ENCODE data around the gene KCNQ1. TPM values are rescaled to one million over a fixed set of nuclear protein-coding genes. Genes with fewer than 3 reads are reported as not detected.

KCNQ1 gene
- total and polyA plus RNA-seq, 9 of the 15 experiments (the other 6 are each of a cell fraction or from before 2014, with no cell fraction given) = 0.44 TPM; not detected in 8

DNA sequence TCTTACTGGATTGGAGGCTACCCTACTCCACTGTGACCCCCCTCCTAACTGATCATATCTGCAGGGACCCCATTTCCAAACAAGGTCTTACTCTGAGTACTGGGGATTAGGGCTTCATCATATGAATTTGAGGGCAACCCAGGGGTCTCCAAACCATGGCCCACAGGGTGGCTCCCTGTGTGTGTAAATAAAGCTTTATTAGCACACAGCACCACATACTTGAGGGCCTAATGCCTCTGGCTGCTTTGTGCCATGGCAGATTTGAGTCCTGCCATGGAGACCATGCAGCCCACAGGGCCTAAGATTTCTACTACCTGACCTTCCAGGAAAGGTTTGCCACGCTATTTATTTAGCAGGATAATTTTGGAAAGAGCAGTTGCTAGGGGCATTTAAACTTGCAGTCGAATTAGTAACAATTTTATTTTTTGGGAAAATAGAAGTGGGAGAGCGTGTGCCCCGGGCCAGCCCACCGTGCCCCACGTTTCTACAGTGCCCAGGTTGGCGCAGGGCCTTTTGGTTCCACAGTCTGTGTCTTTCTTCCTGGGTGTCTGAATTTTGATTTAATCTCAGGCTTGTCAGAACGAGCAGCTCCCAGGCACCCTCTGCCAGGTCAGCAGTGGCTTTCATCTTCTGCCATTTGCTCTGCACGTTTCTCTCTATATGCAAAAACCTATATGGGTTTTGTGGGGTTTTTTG lies 92.3 kb downstream of the KCNQ1 start:
- FAIRE-seq (no peak), DNase-seq (ENCODE audit: extremely low read depth in 1 of 4, low spot score in 3 of 4) (no peak), ATAC-seq (no peak)
- no peak overlapping the region for H2AFZ ChIP-seq (ENCODE audit: low read depth, low read length)
- peaks cover 11 to 45% of the 10 kb centered on the region in 2 experiments; a peak in 4 of 5 replicates for H3K27me3 ChIP-seq (ENCODE audit: control insufficient read depth in 2 of 2, insufficient read depth in 2 of 2, low read length in 2 of 2)
- no peak overlapping the region for H3K9ac ChIP-seq (ENCODE audit: insufficient read depth in 1 of 2, low read depth in 2 of 2, low read length in 2 of 2)
- H3K4me1 ChIP-seq (replicated peaks in 1 of 2; ENCODE audit: control insufficient read depth in 2 of 2, insufficient read depth in 2 of 2, low read length in 2 of 2) = peaks cover 9 to 60% of the 10 kb centered on the region in 2 experiments
- BruUV-seq (replicated peaks) = no TSS peak
- intact Hi-C loops (cut with micrococcal nuclease) (loop anchor here (10.0 kb wide), 3 partner anchors 158 to 342 kb away; partner anchors contain the start of genes C11orf21, KCNQ1OT1 and TSPAN32), in situ Hi-C loops (cut with MboI) (no loop called here)
- H3K9me3 ChIP-seq (replicated peaks; ENCODE audit: control insufficient read depth, insufficient read depth, low read depth, low read length) = 0 out of 2 replicates have a peak, but pooled peaks cover 2% of the 10 kb centered on the region
- no peaks in the 10 kb centered on the region for H4K20me1 ChIP-seq (replicated peaks; ENCODE audit: control insufficient read depth, insufficient read depth, low read length)
- WGBS (ENCODE audit: insufficient coverage, low coverage, missing lambda C conversion rate) = 34% methylated on average over 9 of the region's 9 CpGs
- H3K4me2 ChIP-seq (ENCODE audit: insufficient read depth, low read length) = no peak overlapping the region
- TF ChIP-seq RBBP5 (IDR thresholded peaks at IDR 0.05; ENCODE audit: borderline replicate concordance, insufficient read depth, low read length, poor library complexity, severe bottlenecking) (no peak), BRD9 (IDR thresholded peaks at IDR 0.05; ENCODE audit: low read depth, partially characterized antibody) (no peak), SMAD4 (CRISPR knock-in tag; conservative IDR thresholded peaks at IDR 0.05) (no peak), ZNF217 (CRISPR knock-in tag; IDR thresholded peaks at IDR 0.05) (no peak)
- TF ChIP-seq, protein P1, sequence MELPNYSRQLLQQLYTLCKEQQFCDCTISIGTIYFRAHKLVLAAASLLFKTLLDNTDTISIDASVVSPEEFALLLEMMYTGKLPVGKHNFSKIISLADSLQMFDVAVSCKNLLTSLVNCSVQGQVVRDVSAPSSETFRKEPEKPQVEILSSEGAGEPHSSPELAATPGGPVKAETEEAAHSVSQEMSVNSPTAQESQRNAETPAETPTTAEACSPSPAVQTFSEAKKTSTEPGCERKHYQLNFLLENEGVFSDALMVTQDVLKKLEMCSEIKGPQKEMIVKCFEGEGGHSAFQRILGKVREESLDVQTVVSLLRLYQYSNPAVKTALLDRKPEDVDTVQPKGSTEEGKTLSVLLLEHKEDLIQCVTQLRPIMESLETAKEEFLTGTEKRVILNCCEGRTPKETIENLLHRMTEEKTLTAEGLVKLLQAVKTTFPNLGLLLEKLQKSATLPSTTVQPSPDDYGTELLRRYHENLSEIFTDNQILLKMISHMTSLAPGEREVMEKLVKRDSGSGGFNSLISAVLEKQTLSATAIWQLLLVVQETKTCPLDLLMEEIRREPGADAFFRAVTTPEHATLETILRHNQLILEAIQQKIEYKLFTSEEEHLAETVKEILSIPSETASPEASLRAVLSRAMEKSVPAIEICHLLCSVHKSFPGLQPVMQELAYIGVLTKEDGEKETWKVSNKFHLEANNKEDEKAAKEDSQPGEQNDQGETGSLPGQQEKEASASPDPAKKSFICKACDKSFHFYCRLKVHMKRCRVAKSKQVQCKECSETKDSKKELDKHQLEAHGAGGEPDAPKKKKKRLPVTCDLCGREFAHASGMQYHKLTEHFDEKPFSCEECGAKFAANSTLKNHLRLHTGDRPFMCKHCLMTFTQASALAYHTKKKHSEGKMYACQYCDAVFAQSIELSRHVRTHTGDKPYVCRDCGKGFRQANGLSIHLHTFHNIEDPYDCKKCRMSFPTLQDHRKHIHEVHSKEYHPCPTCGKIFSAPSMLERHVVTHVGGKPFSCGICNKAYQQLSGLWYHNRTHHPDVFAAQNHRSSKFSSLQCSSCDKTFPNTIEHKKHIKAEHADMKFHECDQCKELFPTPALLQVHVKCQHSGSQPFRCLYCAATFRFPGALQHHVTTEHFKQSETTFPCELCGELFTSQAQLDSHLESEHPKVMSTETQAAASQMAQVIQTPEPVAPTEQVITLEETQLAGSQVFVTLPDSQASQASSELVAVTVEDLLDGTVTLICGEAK (IDR thresholded peaks at IDR 0.05) = peak; percentile 93
- TF ChIP-seq, protein P1 (CRISPR knock-in tag; IDR thresholded peaks at IDR 0.05) = peak; percentile 87
- no peaks in the 10 kb centered on the region for H3K9me1 ChIP-seq (ENCODE audit: control insufficient read depth, insufficient read depth, low read length)
- H3K36me3 ChIP-seq (ENCODE audit: control insufficient read depth, insufficient read depth, low read length) = no peaks in the 10 kb centered on the region
- H3K4me3 ChIP-seq = no peak overlapping the region
- H3K27ac ChIP-seq (ENCODE audit: extremely low read depth, low read depth, low read length) = no peak overlapping the region
- ChIA-PET POLR2A (interaction anchor here (0.5 to 0.6 kb wide), 2 partner anchors 354 to 390 kb away, joined by 3 read pairs; no protein-coding TSS in a partner anchor), CTCF (ENCODE audit: low intra/inter-chr PET ratio) (interaction anchor here (6.4 kb wide), 1 partner anchor 352 kb away, joined by 228 read pairs; the partner anchor contains the start of gene CDKN1C)
- H3K79me2 ChIP-seq (ENCODE audit: control insufficient read depth, insufficient read depth, low read length) = no peaks in the 10 kb centered on the region
